ENCODE measurements around the gene ZDHHC1. TPM values are rescaled to one million over a fixed set of nuclear protein-coding genes. Genes with fewer than 3 reads are reported as not detected.

Gene ZDHHC1
- total RNA-seq, 4 donors from 2014 or later: 3.5 to 14.5 (median 6.3) TPM

DNA sequence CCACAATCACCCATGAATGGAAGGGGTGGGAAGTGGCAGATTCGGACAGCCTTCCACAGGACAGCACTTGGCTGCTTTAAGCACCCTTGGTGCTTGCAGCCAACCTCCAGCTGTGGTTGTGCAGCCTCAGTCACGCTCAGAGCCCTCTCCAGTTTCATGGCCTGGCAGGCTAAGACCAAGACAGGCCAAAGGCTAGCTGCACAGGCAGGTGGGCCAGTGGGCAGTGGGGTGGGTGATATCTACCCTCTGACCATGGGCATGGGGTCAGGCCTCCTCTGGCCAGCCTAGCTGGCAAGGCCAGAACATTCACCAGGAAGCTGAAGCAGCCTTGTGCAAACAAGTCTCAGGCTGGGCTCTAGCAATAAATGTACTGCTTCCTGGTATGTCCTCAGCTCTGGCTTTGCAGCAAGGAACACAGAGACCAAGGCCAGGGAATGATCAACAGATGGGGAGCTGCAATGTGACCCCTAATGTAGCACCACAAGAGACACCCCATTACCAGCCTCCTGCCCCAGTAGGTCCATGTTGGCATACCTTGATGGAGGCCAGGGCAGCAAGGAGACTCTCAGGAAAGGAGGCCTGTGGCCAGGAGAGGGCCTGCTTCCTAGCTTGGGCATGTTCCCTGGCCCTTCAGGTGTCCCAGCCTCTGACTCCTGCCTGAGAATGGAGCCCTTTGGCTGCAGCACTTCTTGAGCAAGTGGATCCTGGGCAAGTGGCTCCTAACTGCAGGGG lies 35.6 kb upstream of the ZDHHC1 start:
- no peaks in the 10 kb centered on the region for H3K27me3 ChIP-seq
- peak overlapping the region in 3 of 4 donors; percentile 77 to 94 (median 90) for H3K27ac ChIP-seq
- peaks cover 3 to 86% (median 23%) of the 10 kb centered on the region in 4 donors for H3K4me1 ChIP-seq
- H3K4me3 ChIP-seq: no peak overlapping the region
- no peak for TF ChIP-seq CTCF (IDR thresholded peaks at IDR 0.05)
- TF ChIP-seq POLR2A (IDR thresholded peaks at IDR 0.05): peak in 1 of 2 donors; percentile 37
- no peaks in the 10 kb centered on the region for H3K9me3 ChIP-seq
- peak in 1 of 3 donors; percentile 63 for DNase-seq
- H3K36me3 ChIP-seq: peaks cover 0 to 41% (median 0%) of the 10 kb centered on the region in 3 donors

- Histone ChIP-seq H3K27me3 (no peaks in the 10 kb centered on the region), H3K4me1 (peaks cover 3 to 86% (median 23%) of the 10 kb centered on the region in 4 donors), H3K4me3 (no peak overlapping the region), H3K27ac (peak overlapping the region in 3 of 4 donors; percentile 77 to 94 (median 90)), H3K9me3 (no peaks in the 10 kb centered on the region), H3K36me3 (peaks cover 0 to 41% (median 0%) of the 10 kb centered on the region in 3 donors)
- TF ChIP-seq POLR2A (IDR thresholded peaks at IDR 0.05) (no peak), CTCF (IDR thresholded peaks at IDR 0.05) (no peak)
- peak in 1 of 3 donors; percentile 48 for DNase-seq
Observed at GRCh38 chr16:67451061-67451703, 34.9 kb upstream of the ZDHHC1 start.

- no peaks in the 10 kb centered on the region for H3K9me3 ChIP-seq
- no peak overlapping the region for H3K4me3 ChIP-seq
- peaks cover 0 to 50% (median 0%) of the 10 kb centered on the region in 3 donors for H3K36me3 ChIP-seq
- H3K27me3 ChIP-seq: no peaks in the 10 kb centered on the region
- peaks cover 3 to 92% (median 27%) of the 10 kb centered on the region in 4 donors for H3K4me1 ChIP-seq
- peak overlapping the region in 3 of 4 donors; percentile 81 to 93 (median 90) for H3K27ac ChIP-seq
- TF ChIP-seq CTCF (IDR thresholded peaks at IDR 0.05): no peak
- no peak for TF ChIP-seq POLR2A (IDR thresholded peaks at IDR 0.05)
- DNase-seq: peak in 1 of 3 donors; percentile 57
Observed at GRCh38 chr16:67449739-67450138, 33.5 kb upstream of the ZDHHC1 start.

DNA sequence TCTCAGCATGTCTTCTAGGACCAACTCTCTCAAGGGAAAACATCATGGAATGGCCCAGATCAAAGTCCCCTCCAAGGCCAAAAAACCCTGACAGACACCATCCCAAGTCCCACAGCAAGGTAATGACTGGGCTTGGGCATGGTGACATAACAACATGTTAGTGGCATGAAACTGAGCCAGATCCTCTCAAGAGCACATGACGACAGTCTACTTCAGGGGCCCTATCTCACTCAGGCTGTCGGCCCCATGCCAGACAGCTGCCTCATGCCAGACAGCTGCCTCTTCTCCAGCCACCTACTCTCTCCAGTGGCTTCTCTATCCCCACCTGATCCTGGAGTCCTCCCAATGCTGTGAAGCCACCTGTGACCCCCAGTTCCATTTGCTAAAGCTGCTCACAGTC lies 33.1 kb upstream of the ZDHHC1 start:
- no peak for TF ChIP-seq POLR2A (IDR thresholded peaks at IDR 0.05)
- TF ChIP-seq CTCF (IDR thresholded peaks at IDR 0.05): no peak
- Histone ChIP-seq H3K9me3 (no peaks in the 10 kb centered on the region), H3K36me3 (peaks cover 0 to 54% (median 0%) of the 10 kb centered on the region in 3 donors), H3K27me3 (no peaks in the 10 kb centered on the region), H3K4me3 (no peak overlapping the region), H3K27ac (peak overlapping the region in 3 of 4 donors; percentile 81 to 93 (median 90)), H3K4me1 (peaks cover 3 to 95% (median 28%) of the 10 kb centered on the region in 4 donors)
- no peak for DNase-seq

DNA sequence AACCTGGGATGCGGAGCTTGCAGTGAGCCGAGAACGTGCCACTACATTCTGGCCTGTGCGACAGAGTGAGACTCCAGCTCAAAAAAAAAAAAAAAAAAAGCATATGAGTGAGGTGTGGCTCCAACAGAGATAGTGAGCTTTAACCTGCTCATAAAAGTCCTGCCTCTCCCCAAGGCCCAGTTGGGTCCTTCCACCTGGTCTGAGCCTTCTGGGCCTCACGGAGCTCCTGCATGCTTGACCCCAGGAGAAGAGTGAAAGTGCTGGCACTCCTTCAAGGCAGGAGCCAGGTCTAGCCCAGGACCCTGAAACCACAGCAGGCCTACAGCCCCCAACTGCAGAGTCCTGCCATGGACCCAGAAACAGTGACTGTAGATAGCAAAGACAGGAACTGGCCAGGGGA lies 32.3 kb upstream of the ZDHHC1 start:
- Histone ChIP-seq H3K27me3 (no peaks in the 10 kb centered on the region), H3K27ac (peak overlapping the region in 3 of 4 donors; percentile 81 to 93 (median 90)), H3K4me3 (no peak overlapping the region), H3K4me1 (peaks cover 3 to 98% (median 29%) of the 10 kb centered on the region in 4 donors), H3K9me3 (no peaks in the 10 kb centered on the region), H3K36me3 (peaks cover 0 to 60% (median 0%) of the 10 kb centered on the region in 3 donors)
- peak in 2 of 3 donors; percentile 72 to 75 for DNase-seq
- TF ChIP-seq CTCF (IDR thresholded peaks at IDR 0.05): no peak
- TF ChIP-seq POLR2A (IDR thresholded peaks at IDR 0.05): peak in 1 of 2 donors; percentile 71

Measured in Peyer's patch (tissue), 4 donors.